Measurements from ENCODE around the gene PLAGL2.
"Not testable (repeated sequence)": the region's sequence is repeated elsewhere in the genome, so short reads cannot be mapped to it uniquely, and the experiment has no call there.

The PLAGL2 gene, protein sequence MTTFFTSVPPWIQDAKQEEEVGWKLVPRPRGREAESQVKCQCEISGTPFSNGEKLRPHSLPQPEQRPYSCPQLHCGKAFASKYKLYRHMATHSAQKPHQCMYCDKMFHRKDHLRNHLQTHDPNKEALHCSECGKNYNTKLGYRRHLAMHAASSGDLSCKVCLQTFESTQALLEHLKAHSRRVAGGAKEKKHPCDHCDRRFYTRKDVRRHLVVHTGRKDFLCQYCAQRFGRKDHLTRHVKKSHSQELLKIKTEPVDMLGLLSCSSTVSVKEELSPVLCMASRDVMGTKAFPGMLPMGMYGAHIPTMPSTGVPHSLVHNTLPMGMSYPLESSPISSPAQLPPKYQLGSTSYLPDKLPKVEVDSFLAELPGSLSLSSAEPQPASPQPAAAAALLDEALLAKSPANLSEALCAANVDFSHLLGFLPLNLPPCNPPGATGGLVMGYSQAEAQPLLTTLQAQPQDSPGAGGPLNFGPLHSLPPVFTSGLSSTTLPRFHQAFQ

DNA sequence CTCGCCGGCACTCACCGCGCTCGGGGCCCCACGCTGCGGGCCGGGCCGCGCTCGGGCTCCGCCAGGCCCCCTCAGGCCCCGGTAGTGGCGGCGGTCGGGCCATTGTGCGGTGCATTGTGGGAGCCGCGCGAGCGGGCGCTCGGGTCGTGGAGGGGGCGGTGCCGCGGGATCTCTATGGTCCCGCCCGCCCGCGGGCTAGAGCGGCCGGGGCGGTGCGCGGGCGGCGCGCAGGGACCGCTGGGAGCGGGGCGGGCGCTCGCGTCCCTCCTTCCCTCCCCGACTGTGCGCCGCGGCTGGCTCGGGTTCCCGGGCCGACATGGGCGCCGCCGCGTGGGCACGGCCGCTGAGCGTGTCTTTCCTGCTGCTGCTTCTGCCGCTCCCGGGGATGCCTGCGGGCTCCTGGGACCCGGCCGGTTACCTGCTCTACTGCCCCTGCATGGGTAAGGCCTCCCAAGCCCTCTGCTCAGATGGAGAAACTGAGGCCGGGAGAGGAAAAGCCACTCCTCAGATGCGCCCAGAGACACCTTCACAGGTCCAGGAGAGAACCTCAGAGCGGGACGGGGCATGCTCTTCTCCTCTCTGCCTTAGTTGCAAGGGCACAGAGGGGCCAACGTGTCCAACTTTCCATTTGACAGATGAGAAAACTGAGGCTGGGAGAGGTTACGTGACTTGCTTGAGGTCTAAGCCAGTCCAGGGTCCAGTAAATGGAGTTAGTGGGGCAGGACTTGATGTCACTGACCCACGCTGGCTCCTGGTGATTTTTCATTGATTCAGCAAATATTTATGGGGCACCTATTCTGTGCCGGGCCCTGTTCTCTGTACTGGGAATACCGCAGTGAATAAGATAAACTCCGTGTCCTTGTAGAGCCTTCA, at the start of gene PLAGL2, which contains the start of gene POFUT1:
Gene PLAGL2, minus strand, starts transcription at position 118 of the 873 bp plus-strand sequence. CDS start 5,565 bp downstream, outside the sequence.
Gene POFUT1, plus strand, starts transcription at position 255 of the 873 bp plus-strand sequence. Its CDS starts 62 bp downstream, at position 317.
- DNase-seq, result peak; percentile 96

DNA sequence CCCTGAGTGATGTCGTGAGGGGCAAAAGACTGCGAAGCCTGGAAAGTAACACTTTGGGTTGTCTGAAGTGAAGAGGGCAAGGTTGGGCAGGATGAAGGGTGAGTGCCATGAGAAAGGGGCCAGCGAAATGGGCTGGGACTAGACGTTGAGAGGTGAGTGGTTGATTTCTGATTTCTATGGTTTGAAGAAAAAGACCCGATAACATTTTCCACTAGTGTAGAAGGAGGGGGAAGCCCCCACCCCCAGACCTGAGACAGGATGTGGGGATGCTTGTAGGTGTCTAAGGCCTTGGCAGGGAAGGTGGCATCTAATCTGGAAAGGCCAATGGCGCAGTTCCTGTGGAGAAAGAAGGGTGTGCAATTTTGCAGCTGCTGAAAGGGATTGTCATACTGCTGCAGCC, 44.6 kb upstream of the PLAGL2 start:
- no peak for DNase-seq

DNA sequence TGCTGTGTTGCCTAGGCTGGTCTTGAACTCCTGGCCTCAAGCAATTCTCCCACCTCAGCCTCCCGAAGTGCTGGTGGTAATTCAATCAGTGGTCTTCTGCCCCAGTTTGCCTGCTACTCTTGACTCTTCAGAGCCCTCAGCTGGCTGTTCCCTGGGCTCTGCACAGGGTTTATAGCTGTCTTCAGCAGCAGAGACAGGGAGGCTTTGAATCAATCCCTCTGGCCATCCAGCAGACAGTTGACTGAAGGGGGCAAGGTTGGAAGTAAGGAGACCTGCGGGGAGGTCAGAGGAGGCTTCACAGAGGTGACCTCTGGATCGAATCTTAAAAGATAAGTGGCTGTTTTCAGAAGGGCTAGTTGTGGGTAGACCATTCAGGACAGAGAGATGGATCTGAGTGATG, 43.9 kb upstream of the PLAGL2 start:
- no peak for DNase-seq

DNA sequence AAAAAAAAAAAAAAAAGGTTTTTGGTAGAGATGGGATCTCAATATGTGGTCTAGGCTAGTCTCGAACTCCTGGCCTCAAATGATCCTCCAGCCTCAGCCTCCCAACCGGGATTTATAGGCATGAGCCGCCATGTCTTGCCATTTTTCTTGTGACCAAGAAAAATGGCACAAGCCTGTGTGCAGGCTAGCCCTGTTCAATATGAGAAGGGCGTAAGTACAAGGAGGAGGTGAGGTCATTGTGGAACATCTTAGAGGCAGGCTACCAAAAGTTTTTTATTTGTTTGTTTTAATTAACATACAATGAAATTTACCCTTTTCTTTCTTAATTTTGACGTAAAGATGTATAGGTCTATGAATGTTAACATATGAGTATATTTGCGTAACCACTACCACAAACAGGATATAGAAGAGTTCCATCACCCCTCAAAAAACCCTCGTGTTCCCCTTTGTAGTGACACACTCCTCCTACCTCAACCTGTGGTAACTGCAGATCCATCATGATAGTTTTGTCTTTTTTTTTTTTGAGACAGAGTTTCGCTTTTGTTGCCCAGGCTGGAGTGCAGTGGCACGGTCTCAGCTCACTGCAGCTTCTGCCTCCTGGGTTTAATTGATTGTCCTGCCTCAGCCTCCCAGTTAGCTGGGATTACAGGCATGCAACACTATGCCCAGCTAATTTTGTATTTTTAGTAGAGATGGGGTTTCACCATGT, 41.6 kb upstream of the PLAGL2 start:
- no peak for DNase-seq

DNA sequence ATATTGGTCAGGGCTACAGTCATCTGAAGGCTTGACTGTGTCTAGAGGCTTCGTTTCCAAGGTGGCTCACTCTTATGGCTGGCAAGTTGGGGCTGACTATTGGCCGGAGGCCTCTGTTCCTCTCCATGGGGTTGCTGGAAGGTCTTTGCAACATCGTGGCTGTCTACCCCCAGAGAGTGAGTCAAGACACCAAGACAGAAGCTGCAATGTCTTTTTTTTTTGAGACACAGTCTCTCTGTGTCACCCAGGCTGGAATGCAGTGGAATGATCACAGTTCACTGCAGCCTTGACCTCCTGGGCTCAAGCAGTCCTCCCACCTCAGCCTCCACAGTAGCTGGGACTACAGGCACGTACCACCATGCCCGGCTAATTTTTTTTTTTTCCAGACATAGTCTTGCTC, 40.5 kb upstream of the PLAGL2 start:
- DNase-seq, result no peak

DNA sequence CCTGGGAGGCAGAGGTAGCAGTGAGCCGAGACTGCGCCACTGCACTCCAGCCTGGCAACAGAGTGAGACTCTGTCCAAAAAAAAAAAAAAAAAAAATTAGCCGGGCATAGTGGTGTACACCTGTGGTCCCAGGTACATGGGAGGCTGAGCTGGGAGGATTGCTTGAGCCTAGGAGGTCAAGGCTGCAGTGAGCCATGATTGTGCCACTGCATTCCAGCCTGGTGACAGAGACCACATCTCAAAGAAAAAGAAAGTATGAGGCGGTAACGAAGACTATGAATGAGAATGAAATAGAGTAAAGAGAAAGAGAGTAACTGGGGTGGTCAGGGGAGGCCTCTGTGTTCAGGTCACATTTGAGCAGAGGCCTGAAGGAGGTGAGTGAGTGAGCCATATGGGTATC, 38.7 kb upstream of the PLAGL2 start:
- DNase-seq, result not testable (repeated sequence)

DNA sequence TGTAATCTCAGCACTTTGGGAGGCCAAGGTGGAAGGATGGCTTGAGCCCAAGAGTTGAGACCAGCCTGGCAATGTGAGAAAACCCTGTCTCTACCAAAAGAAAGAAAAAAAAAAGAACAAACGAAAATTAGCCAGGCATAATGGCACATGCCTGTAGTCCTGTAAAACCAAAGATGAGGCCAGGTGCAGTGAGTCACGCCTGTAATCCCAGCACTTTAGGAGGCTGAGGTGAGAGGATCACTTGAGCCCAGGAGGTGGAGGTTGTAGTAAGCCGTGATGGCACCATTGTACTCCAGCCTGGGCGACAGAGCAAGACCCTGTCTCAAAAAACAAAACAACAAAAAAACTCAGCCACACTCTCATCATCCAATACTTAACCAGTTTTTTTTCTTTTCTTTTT, 37.4 kb upstream of the PLAGL2 start:
- DNase-seq, result no peak

DNA sequence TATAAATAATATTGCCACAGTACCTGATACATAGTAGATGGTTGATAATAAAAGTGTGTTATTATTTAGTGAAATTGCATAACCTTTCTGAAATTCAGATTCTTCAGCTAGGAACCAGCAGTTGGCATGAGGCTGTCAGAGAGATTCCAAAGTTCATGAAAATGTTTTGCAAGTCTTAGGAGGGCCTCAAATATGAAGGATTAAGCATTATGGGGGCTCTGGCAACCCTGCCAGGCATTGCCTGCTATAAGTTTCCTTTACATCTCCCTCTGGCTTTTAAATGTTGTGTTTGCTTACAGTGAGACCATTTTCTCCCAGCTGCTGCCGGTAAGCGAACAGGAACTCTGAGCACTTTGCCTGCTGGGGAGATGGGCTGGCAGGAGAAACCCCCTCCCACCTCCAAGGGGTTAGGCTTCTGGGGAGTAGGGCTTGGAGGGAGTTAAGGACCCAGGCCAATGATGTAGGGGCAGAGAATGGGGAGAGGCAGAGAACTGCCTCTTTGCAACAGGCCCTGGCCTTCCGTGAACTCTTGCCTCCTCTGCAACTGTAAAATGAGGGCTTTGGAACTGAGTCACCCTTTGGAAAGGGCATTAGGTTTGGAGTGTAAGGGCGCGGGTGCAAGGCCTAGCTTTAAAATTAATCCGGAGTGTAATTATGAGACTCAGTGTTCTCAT, 36.7 kb upstream of the PLAGL2 start:
- no peak for DNase-seq

DNA sequence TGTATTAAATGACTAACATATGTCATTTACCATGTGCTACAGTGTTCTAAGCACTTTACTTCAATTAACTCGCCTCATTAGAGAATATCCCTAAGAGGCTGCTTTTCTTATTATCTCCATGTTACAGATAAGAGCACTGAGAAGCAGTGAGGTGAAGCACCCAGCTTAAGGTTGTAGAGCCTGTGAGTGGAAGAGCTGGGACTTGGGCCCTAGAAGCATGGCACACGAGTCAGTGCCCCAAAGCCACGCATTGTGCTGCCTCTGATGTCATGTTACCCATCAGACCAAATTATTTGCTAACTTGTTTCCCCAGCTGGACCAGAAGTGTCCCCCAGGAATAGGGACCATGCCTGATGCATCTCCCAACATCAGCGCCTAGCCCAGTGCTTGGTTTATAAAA, 34.3 kb upstream of the PLAGL2 start:
- DNase-seq, result no peak

DNA sequence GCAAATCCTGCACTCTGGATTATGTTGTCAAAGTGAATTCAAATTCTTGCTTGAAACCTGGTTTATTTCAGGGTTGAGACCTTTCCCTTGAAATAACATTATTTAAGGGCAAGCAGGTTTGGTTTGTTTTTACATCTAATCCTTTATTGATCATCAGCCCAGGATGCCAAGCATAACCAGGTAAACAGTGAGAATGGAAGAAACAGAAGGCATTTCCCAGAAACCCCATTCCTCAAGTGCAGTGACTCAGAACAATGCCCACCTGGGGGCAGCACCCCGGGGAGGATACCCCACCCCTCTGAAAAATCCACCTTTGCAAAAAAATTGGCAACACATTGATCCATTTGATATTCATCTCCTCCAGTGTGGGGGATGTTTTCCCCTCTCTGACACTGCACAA, 32.7 kb upstream of the PLAGL2 start:
- DNase-seq, result no peak

DNA sequence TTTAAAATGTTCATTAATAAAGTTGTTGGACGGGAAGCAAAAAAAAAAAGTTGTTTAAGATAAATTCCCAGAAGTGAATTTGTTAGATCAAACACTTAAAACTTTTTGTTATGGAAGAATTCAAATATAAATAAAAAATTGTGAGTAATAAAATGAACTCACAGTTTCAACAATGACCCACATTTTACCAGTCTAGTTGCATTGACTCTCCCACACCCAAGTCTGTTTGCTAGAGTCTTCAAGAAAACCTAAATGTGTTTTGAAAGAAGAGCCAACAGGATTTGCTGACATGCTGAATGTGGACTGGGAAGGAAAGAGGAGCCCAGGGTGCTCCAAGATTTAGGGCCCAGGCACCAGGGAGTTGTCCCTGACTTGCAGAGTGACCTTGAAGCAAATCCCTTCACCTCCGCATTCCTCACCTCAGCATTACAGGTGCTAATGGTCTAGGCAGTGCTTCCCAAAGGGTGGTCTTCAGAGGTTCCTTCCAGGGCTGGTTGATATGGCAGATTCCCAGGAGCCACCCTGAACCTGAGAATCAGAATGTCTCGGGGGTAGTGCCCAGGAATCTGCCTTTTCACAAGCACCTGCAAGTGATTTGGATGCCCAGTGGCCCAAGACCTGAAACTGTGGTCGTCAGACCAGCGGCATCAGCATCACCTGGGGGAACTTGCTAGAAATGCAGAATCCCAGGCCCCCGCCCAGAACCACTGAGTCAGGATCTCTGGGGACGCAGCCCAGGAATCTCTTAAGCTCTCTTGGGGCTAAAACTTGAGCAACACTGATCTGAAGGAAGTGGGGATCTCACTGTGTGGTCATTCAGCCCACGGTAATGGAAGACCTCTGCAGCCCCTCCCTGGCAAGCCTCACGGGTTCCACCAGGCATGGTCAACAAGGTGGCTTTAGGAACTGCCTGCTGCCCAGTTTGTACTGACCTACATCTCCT, 31.2 kb upstream of the PLAGL2 start:
- DNase-seq, result no peak

DNA sequence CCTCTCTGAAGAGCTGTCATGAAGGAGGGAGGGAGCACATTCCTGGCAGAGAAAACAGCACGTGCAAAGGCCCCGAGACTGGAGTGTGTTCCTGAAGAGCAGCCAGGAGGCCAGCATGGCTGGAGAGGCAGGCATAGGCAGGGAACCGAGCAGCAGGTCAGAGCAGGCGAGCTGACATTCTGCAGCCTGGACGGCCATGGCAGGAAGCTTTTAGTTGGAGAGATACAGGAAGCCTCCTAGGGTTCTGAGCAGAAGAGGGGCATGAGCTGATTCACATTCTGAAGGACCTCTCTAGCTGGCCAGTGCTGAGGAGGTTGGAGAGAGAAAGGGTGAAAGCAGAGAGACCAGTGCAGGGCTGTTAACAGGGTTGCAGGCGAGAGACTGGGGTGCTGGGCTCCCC, 29.9 kb upstream of the PLAGL2 start:
- DNase-seq, result no peak

DNA sequence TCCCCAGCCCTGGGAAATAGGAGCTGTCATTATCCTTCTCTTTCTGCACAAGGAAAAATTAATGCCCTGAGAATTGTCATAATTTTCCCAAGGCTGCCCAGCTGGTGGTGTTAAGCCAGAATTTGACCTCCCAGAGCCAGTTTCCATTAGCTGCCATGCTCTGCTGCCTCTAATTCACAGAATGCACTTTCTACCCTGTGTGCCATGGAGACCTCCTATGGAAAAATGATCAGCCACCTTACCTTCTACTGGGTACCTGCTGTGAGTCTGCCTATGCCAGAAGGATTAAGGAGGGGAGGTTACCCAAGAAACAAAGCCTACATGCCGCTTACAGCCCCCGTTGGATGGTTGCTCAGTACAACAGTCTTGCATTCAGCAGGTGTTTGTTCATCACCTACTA, 29.3 kb upstream of the PLAGL2 start:
- no peak for DNase-seq

DNA sequence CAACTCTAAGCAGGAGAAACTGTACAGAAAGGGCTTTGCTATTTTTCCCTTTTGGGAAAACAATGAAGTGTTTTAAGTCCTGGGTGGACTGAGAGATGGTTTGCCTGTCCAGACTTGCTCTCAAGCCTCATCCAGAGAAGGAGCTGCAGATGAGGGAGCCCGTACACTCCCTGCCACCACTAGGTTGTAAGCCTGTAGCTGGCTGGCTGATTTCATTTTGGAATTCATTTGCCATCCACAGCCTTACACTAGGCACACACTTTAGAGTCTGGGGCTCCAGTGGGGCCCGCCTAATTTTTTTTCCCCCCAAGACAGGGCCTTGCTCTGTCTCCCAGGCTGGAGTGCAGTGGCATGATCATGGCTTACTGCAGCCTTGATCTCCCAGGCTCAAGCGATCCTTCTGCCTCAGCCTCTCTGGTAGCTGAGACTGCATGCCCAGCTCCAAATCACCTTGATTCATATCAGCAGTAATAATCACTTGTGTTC, 28.5 kb upstream of the PLAGL2 start:
- no peak for DNase-seq

DNA sequence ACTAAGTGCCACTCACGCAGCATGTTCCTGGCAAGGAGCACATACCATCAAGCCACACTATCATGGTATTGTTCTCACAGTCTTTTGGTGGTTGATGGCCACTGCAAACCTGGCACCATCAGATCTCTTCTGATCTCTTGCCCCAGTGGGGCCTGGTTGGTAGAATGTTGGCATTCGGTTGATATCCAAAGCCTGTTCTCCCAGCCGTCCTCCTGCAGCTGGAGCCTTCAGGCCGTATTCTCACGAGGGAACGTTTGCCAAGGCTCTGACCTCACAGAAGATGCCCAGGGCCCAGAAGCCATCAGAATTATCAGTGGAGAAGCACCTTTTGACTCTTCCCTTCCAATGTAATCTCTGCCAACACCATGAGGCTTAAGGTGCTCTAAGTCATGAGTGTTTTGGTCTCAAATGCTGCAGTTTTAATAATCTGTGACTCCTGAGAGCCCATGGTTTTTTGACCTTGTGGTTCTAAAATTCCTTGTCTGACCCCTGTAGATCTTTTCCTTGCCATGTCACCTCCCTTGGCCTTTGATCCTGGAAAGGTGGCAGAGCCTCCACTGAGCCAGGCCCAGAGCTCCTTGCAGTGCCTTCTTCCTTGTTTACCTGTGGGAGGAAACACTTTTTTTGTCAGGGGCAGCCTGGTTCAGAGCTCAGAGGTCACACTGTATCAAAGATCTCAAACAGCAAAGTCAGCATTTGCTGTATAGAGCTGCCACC, 27.9 kb upstream of the PLAGL2 start:
- DNase-seq, result no peak

DNA sequence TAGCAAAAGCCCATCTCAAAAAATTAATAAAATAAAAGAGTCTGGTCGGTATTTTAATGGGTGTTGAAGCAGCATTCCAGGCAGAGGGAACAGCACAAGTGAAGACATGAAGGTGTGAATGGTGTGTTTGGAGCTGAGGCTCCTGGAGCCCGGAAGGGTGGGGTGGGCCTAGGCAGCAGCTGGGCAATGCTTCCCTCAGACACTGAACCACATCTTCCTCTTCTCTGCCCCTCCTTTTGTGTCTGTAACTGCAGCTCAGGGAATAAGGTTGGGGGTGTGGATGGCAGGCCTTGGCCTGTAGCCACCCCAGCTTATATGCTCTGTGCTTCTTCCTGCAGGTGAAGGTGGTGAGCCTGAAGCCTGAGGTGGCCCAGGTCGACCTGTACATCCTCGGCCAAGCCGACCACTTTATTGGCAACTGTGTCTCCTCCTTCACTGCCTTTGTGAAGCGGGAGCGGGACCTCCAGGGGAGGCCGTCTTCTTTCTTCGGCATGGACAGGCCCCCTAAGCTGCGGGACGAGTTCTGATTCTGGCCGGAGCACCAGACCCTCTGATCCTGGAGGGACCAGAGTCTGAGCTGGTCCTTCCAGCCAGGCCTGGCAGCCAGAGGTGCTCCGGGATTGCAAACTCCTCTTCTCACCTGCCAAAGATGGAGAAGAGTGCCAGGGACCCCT, 26.7 kb upstream of the PLAGL2 start:
- DNase-seq, result no peak

DNA sequence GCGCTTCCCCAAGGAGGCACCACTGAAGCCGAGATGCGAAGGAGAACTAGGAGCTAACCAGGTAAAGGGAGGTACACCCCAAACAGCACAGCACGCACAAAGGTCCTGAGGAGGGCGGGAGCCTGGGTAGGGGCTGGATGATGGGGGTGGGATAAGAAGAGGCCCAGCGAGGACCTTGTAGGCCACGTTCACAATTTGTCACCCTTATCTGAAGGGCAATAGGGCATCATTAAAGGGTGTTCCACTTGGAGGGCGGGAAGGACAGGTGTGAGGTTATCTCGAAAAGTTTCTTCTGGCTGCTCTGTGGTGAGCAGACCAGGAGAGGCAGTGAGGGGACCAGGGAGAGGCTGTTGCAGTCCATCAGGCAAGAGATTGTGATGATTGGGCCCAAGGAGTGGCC, 25.7 kb upstream of the PLAGL2 start:
- DNase-seq, result no peak

DNA sequence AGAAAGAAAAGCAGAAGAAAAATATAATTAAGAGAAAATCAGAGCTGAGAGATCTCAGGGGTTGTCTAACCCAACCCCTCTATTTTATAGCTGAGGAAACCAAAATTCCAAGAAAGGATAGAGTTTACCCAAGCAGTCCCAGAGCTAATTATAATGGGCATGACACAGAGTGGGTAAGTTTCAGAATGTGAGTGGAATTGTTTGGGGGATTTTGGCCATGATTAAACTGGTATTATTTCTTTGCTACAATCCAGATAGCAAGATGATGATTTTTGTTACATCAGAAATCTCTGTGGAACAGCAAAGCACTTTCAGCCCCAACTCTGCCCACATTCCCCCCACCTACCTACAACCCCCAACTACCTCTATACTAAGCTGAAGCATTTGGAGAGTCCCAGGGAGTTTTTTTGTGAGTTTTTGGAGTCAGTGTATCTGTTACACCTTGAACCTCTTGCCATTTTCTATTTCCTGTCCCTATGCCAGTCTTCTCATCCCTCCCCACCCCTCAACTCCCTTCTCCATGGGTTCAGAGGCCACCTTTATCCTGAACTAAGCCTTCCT, 24.9 kb upstream of the PLAGL2 start:
- DNase-seq, result no peak

DNA sequence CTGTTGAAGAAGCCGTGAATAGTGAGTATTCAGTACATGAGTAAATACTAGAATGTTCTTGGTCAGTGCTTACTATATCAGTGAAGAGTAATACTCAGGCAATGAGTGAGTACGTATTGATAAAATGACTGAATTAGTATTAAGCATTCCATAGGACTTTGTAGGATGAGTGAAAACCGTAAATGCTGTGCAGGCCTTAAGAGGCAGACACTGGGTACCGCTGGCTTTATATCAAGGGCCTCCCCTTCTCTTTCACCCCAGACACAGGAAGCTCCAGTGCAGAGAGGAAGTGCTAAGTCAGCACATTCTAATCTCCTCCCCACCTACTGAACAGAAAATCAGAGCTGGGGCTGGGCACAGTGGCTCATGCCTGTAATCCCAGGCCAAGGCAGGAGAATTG, 24.3 kb upstream of the PLAGL2 start:
- no peak for DNase-seq

DNA sequence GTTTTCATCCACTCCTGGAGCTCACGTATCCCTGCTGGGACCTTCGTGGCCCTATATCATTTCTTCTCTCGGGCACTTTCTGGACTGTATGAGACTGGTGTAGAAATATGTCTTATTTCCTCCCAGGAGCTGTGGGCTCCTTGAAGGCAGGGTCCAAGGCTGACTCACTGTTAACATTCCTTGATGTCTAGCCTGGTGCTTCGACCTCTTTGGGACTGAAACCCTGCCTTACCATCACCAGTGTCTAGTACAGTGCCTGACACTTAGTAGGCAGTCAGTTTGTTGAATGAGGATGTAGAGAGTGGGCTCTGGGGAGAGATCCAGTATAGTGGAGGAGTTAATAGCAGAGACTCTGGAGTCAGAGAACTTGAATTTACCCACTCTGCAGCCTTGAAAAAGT, 23.7 kb upstream of the PLAGL2 start:
- no peak for DNase-seq
